ENCODE results near the gene KRT1.

- TF ChIP-seq RNF2 (IDR thresholded peaks at IDR 0.05; ENCODE audit: borderline replicate concordance, low read depth) (no peak), TP53 (CRISPR knock-in tag; IDR thresholded peaks at IDR 0.05) (no peak), BHLHE40 (IDR thresholded peaks at IDR 0.05; ENCODE audit: low read depth, low read length) (no peak), CTCF (IDR thresholded peaks at IDR 0.05) (no peak), GATA3 (IDR thresholded peaks at IDR 0.05; ENCODE audit: borderline replicate concordance) (no peak), POLR2A (IDR thresholded peaks at IDR 0.05; ENCODE audit: low read length) (no peak), HOXB5 (CRISPR knock-in tag; IDR thresholded peaks at IDR 0.05) (no peak), NR3C1 (IDR thresholded peaks at IDR 0.05) (no peak), POLR2AphosphoS2 (conservative IDR thresholded peaks at IDR 0.05; ENCODE audit: low read length) (no peak), REST (IDR thresholded peaks at IDR 0.05) (no peak), EP300 (IDR thresholded peaks at IDR 0.05) (no peak), ZFP36 (IDR thresholded peaks at IDR 0.05; ENCODE audit: borderline replicate concordance, partially characterized antibody) (no peak), ZNF302 (CRISPR knock-in tag; IDR thresholded peaks at IDR 0.05) (no peak)
These were observed 22.0 kb downstream of the KRT1 start for GRCh38 chr12:52658196-52658595.
